ENCODE measurements around the gene SFTA2. TPM values are rescaled to one million over a fixed set of nuclear protein-coding genes. Genes with fewer than 3 reads are reported as not detected.

The SFTA2 gene
- total RNA-seq, 1 donor from 2014 or later, result not detected

DNA sequence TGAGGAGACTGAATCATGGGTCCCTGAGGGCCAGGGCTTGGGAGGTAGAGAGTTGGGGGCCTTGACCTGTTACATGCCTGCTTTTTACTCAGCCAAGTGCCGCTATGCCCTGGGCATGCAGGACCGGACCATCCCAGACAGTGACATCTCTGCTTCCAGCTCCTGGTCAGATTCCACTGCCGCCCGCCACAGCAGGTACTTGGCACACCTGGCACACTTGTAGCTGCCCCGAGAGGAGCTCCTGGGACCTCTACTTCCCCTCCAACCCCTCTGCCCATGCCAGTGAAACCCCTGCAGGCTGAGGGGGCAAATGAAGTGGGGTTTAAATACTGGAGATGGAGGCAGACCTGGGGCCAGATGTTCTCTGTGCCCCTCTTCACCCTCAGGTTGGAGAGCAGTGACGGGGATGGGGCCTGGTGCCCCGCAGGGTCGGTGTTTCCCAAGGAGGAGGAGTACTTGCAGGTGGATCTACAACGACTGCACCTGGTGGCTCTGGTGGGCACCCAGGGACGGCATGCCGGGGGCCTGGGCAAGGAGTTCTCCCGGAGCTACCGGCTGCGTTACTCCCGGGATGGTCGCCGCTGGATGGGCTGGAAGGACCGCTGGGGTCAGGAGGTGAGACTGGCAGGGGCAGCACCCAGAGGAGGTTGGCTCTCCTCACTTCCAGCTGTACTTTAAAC is 43.0 kb downstream of the SFTA2 start:
- TF ChIP-seq POLR2A (IDR thresholded peaks at IDR 0.05) (no peak), POLR2AphosphoS5 (IDR thresholded peaks at IDR 0.05; ENCODE audit: insufficient read depth in 1 of 2, low read depth in 1 of 2) (no peak), CTCF (IDR thresholded peaks at IDR 0.05) (no peak)
- H3K36me3 ChIP-seq, result peaks cover 0 to 41% of the 10 kb centered on the region in 2 donors
- H3K27me3 ChIP-seq, result no peaks in the 10 kb centered on the region
- intact Hi-C loops (cut with DNase I), result loop anchor here (10.0 kb wide), 1 partner anchor 204 kb away; the partner anchor contains the start of gene PPP1R18
- H3K4me3 ChIP-seq, result no peak overlapping the region
- no peak for DNase-seq (ENCODE audit: extremely low spot score in 2 of 2)
- peaks cover 52% of the 10 kb centered on the region for H3K4me1 ChIP-seq
- peak overlapping the region; percentile 16 for H3K27ac ChIP-seq
- H3K9me3 ChIP-seq, result no peaks in the 10 kb centered on the region

DNA sequence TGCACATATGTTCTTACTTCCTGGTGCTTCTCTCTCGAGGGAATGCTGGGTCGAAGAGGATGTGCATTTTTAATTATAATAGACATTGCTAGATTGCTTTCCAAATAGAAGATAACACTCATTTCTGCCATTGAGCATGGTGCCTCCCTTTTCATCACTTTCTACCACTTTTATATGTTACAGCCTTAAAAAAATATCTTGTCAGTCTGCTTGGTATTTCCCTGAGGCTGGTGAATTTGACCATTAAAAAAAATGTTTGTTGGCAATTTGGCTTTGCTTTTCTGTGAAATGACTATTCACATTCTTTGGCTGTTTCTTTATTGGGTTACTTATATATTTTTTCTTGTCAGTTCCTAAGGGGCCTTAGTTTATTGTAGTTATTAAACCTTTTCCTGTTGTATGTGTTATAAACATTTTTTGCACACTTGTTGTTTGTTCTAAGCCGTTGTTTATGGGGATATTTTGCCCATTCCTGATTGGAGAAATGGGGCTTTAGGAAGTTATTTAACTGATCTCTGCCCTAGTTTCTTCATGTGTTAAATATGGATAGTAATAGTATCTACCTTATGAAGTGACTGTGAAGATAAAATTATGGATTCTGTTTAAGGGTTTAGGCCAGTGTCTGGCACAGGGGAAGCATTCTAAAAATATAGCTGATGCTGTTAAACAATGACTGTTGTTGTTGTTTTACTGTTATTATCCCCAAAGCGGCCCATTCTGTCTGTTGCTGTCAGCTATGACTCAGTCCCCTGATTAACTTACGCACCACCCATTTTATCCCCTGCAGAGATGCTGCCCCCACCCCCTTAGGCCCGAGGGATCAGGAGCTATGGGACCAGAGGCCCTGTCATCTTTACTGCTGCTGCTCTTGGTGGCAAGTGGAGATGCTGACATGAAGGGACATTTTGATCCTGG is 43.8 kb downstream of the SFTA2 start:
- H3K27ac ChIP-seq, result peak overlapping the region; percentile 16
- no peaks in the 10 kb centered on the region for H3K9me3 ChIP-seq
- intact Hi-C loops (cut with DNase I), result loop anchor here (10.0 kb wide), 1 partner anchor 203 kb away; the partner anchor contains the start of gene PPP1R18
- peaks cover 0 to 33% of the 10 kb centered on the region in 2 donors for H3K36me3 ChIP-seq
- peaks cover 60% of the 10 kb centered on the region for H3K4me1 ChIP-seq
- TF ChIP-seq POLR2A (IDR thresholded peaks at IDR 0.05), result no peak
- no peak for TF ChIP-seq POLR2AphosphoS5 (IDR thresholded peaks at IDR 0.05; ENCODE audit: insufficient read depth in 1 of 2, low read depth in 1 of 2)
- TF ChIP-seq CTCF (IDR thresholded peaks at IDR 0.05), result no peak
- DNase-seq (ENCODE audit: extremely low spot score in 2 of 2), result no peak
- H3K27me3 ChIP-seq, result no peaks in the 10 kb centered on the region
- H3K4me3 ChIP-seq, result no peak overlapping the region

- intact Hi-C loops (cut with DNase I), result loop anchor here (10.0 kb wide), 1 partner anchor 202 kb away; the partner anchor contains the start of gene PPP1R18
- H3K4me3 ChIP-seq, result peak overlapping the region; percentile 61 to 82
- TF ChIP-seq POLR2AphosphoS5 (IDR thresholded peaks at IDR 0.05; ENCODE audit: insufficient read depth in 1 of 2, low read depth in 1 of 2), result no peak
- peaks cover 73% of the 10 kb centered on the region for H3K4me1 ChIP-seq
- peaks cover 0 to 21% of the 10 kb centered on the region in 2 donors for H3K36me3 ChIP-seq
- no peaks in the 10 kb centered on the region for H3K9me3 ChIP-seq
- peak overlapping the region; percentile 95 for H3K27ac ChIP-seq
- no peak for DNase-seq (ENCODE audit: extremely low spot score in 2 of 2)
- H3K27me3 ChIP-seq, result no peaks in the 10 kb centered on the region
Measured at GRCh38 chr6:30886897-30887255, 45.1 kb downstream of the SFTA2 start.

DNA sequence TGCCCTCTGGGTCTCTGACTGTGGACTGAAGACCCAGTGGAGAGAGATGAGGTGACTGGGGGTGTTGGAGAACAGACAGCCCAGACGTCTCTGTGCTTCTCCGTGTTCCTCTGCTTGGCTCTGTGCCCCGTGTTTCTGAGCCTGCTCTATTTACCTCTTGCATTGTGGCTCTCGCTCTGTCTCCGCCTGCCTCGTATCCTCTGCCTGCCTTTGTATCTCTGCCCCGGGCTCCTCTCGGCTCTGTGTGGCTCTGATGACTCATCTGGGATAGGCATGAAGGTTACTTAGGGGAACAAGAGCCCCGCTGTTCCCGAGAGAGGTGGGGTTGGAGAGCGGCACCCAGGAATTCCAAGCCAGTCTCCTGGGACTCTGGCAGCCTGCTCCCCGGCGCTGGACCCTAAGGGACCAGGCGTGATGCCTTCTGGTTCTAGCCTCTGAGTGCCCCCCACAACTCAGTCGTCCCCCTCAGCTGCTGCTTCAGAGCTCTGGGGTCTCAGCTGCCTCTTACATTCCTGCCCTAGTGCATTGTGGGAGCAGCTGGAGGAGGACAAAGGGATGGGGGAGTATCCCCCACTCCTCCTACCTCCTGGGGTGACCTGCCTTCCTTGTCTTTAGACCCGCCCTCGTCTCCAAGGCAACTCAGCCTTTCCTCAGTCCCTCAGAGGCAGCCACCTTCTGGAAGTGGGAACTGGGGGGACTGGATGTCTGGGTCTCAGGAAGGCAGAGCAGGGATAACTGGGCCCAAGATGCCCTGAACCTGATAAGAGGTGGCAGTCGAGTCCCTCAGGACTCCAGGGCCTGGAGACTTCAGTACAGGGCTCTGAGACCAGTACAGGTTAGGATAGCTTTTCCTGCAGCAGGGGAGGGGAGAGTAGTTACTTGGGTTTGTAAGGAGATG is 45.7 kb downstream of the SFTA2 start:
- peak overlapping the region; percentile 95 for H3K27ac ChIP-seq
- peak overlapping the region; percentile 61 to 82 for H3K4me3 ChIP-seq
- no peaks in the 10 kb centered on the region for H3K27me3 ChIP-seq
- no peak for TF ChIP-seq POLR2A (IDR thresholded peaks at IDR 0.05)
- no peak for TF ChIP-seq CTCF (IDR thresholded peaks at IDR 0.05)
- TF ChIP-seq POLR2AphosphoS5 (IDR thresholded peaks at IDR 0.05; ENCODE audit: insufficient read depth in 1 of 2, low read depth in 1 of 2), result peak; percentile 19 to 36
- H3K4me1 ChIP-seq, result peaks cover 79% of the 10 kb centered on the region
- H3K9me3 ChIP-seq, result no peaks in the 10 kb centered on the region
- H3K36me3 ChIP-seq, result peaks cover 0 to 20% of the 10 kb centered on the region in 2 donors
- peak in 1 of 2 donors; percentile 96 for DNase-seq (ENCODE audit: extremely low spot score in 2 of 2)
- intact Hi-C loops (cut with DNase I), result loop anchor here (2.0 to 10.0 kb wide), 2 partner anchors 145 to 201 kb away; partner anchors contain the start of gene PPP1R18

All from vagina (tissue), 2 donors.